ENCODE measurements around the gene PTPRK.

The PTPRK gene

DNA sequence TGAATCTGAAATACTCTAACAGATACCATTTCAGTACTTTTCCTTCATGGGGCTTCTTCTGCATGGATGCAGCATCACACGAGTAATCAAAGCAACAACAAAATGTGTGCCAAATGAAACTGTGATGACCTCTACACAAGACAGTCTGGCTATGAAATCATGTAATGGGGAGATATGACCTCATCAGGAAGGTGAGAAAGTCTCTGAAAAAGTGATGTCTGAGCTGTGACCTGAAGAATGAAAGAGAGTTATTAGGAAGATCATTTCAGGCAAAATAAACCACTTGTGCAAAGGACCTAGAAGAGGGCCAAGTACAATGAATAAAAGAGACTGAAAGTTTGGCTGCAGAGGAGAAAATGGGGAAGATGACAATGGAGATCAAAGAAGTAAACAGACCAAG lies 182.8 kb downstream of the PTPRK start:
- Histone ChIP-seq H4K20me1 (ENCODE audit: insufficient read depth, low read length) (no peaks in the 10 kb centered on the region), H3K27me3 (ENCODE audit: insufficient read depth, low read length) (no peaks in the 10 kb centered on the region), H3K4me1 (ENCODE audit: insufficient read depth, low read length, severe bottlenecking) (no peaks in the 10 kb centered on the region), H3K4me3 (ENCODE audit: low read depth, low read length, poor library complexity, severe bottlenecking) (no peak overlapping the region), H3K27ac (ENCODE audit: low read depth, low read length, poor library complexity, severe bottlenecking) (no peak overlapping the region), H3K79me2 (ENCODE audit: insufficient read depth, low read length) (no peaks in the 10 kb centered on the region), H3K9ac (ENCODE audit: low read length) (no peak overlapping the region), H3F3A (ENCODE audit: insufficient read depth, low read length) (no peaks in the 10 kb centered on the region), H3K9me3 (ENCODE audit: low read length) (no peaks in the 10 kb centered on the region), H2AFZ (ENCODE audit: low read length) (no peak overlapping the region), H3K9me2 (ENCODE audit: low read depth, low read length) (no peaks in the 10 kb centered on the region), H3K4me2 (ENCODE audit: low read length) (no peak overlapping the region), H3K36me3 (ENCODE audit: insufficient read depth, low read length) (no peaks in the 10 kb centered on the region)
- TF ChIP-seq EZH2 (IDR thresholded peaks at IDR 0.05; ENCODE audit: borderline replicate concordance, low read length) = no peak
- TF ChIP-seq, protein P1, sequence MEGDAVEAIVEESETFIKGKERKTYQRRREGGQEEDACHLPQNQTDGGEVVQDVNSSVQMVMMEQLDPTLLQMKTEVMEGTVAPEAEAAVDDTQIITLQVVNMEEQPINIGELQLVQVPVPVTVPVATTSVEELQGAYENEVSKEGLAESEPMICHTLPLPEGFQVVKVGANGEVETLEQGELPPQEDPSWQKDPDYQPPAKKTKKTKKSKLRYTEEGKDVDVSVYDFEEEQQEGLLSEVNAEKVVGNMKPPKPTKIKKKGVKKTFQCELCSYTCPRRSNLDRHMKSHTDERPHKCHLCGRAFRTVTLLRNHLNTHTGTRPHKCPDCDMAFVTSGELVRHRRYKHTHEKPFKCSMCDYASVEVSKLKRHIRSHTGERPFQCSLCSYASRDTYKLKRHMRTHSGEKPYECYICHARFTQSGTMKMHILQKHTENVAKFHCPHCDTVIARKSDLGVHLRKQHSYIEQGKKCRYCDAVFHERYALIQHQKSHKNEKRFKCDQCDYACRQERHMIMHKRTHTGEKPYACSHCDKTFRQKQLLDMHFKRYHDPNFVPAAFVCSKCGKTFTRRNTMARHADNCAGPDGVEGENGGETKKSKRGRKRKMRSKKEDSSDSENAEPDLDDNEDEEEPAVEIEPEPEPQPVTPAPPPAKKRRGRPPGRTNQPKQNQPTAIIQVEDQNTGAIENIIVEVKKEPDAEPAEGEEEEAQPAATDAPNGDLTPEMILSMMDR (IDR thresholded peaks at IDR 0.05; ENCODE audit: low read length) = no peak

DNA sequence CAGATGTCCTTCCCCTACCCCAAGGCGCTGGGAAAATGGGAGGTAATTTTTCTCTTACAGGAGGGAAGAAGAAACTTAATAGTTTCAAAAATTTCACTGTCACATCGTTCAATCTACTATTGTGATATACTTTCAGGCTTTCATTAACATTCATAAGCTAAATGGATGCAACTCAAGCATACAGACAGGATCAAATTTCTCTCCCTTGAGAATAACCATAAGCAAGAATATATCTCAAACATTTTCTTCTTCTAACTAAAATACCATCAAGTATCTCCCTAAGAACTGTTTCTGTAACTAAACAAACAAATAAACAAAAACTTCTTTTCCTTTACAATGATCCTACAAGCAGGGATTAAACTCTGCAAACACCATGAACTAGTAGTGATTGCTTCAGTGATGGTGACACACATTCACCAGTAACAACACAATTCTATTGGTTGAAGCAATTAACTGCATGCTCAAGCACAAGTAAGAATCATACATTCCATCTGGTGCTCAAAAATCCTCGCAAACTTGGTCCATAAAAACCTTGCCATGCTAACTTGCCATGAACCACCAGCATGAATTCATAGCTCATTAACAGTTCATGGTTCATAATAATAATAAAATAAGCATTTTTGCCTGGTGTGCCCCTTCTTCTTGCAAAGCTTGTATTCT lies 183.8 kb downstream of the PTPRK start:
- H3K4me2 ChIP-seq (ENCODE audit: low read length) = no peak overlapping the region
- H3K9ac ChIP-seq (ENCODE audit: low read length) = no peak overlapping the region
- no peaks in the 10 kb centered on the region for H3K27me3 ChIP-seq (ENCODE audit: insufficient read depth, low read length)
- no peak overlapping the region for H2AFZ ChIP-seq (ENCODE audit: low read length)
- H3K79me2 ChIP-seq (ENCODE audit: insufficient read depth, low read length) = no peaks in the 10 kb centered on the region
- H3K4me3 ChIP-seq (ENCODE audit: low read depth, low read length, poor library complexity, severe bottlenecking) = no peak overlapping the region
- no peaks in the 10 kb centered on the region for H3F3A ChIP-seq (ENCODE audit: insufficient read depth, low read length)
- H3K9me2 ChIP-seq (ENCODE audit: low read depth, low read length) = no peaks in the 10 kb centered on the region
- H3K4me1 ChIP-seq (ENCODE audit: insufficient read depth, low read length, severe bottlenecking) = no peaks in the 10 kb centered on the region
- H3K9me3 ChIP-seq (ENCODE audit: low read length) = no peaks in the 10 kb centered on the region
- H4K20me1 ChIP-seq (ENCODE audit: insufficient read depth, low read length) = no peaks in the 10 kb centered on the region
- H3K36me3 ChIP-seq (ENCODE audit: insufficient read depth, low read length) = no peaks in the 10 kb centered on the region
- no peak overlapping the region for H3K27ac ChIP-seq (ENCODE audit: low read depth, low read length, poor library complexity, severe bottlenecking)
- TF ChIP-seq, protein P1 (IDR thresholded peaks at IDR 0.05; ENCODE audit: low read length) = no peak
- no peak for TF ChIP-seq EZH2 (IDR thresholded peaks at IDR 0.05; ENCODE audit: borderline replicate concordance, low read length)

DNA sequence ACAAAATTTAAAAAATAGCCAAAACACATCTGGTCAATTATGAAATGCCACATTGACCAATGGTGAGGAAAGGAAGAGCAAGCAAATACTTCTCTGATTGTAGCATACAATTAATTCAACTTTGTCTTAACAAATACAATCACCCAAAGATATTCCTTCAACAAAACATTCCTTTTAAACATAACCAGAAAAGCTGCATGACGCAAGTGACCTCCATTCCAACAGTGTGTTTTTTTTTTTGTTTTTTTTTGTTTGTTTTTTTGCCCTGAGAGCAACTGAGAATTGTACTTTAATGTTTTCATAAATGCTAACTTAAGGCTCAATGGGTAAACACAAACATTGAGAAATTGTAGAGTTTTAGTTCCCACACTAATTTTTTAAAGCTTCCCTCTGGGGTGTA lies 184.4 kb downstream of the PTPRK start:
- no peaks in the 10 kb centered on the region for H3K79me2 ChIP-seq (ENCODE audit: insufficient read depth, low read length)
- no peaks in the 10 kb centered on the region for H4K20me1 ChIP-seq (ENCODE audit: insufficient read depth, low read length)
- no peaks in the 10 kb centered on the region for H3K9me2 ChIP-seq (ENCODE audit: low read depth, low read length)
- no peak overlapping the region for H3K9ac ChIP-seq (ENCODE audit: low read length)
- H3K4me1 ChIP-seq (ENCODE audit: insufficient read depth, low read length, severe bottlenecking) = no peaks in the 10 kb centered on the region
- TF ChIP-seq EZH2 (IDR thresholded peaks at IDR 0.05; ENCODE audit: borderline replicate concordance, low read length) = no peak
- TF ChIP-seq, protein P1 (IDR thresholded peaks at IDR 0.05; ENCODE audit: low read length) = no peak
- H3K27ac ChIP-seq (ENCODE audit: low read depth, low read length, poor library complexity, severe bottlenecking) = no peak overlapping the region
- H3K9me3 ChIP-seq (ENCODE audit: low read length) = no peaks in the 10 kb centered on the region
- no peak overlapping the region for H2AFZ ChIP-seq (ENCODE audit: low read length)
- H3K36me3 ChIP-seq (ENCODE audit: insufficient read depth, low read length) = no peaks in the 10 kb centered on the region
- no peak overlapping the region for H3K4me3 ChIP-seq (ENCODE audit: low read depth, low read length, poor library complexity, severe bottlenecking)
- no peaks in the 10 kb centered on the region for H3K27me3 ChIP-seq (ENCODE audit: insufficient read depth, low read length)
- H3F3A ChIP-seq (ENCODE audit: insufficient read depth, low read length) = no peaks in the 10 kb centered on the region
- H3K4me2 ChIP-seq (ENCODE audit: low read length) = no peak overlapping the region
